Naive thymus-derived CD4-positive, alpha-beta T cell (primary cell): ENCODE data around the gene TTC38. TPM values are rescaled to one million over a fixed set of nuclear protein-coding genes. Genes with fewer than 3 reads are reported as not detected.

Source experiments
- ATAC-seq: fragments of 150-1000 bp; cut with Tn5 transposase; 2 replicates; pipeline ENCODE4 v1.10.0; 2021; ENCODE audit warnings: mild to moderate bottlenecking, moderate library complexity
- CTCF ChIA-PET: fragments of 350-600 bp; sonication (Branson Sonifier 250); formaldehyde crosslinking; loops from one replicate; lab custom pipeline; 2021; ENCODE audit warnings: antibody characterized with exemption; lab: Charles Lee
- POLR2A ChIA-PET: fragments of 350-600 bp; sonication (Branson Sonifier 250); formaldehyde crosslinking; loops from one replicate; lab custom pipeline; 2021; ENCODE audit warnings: antibody characterized with exemption, inconsistent platforms; lab: Charles Lee
- DNase-seq, 9 donors: peaks; one replicate each; pipeline versions ENCODE4 v3.0.0 to v3.0.0-alpha.2; 2020 to 2022; ENCODE audit warnings: mixed read lengths in 1 of 9
- H3K27ac ChIP-seq: one replicate; pipeline ENCODE4 v1.7.0; 2013; ENCODE audit warnings: mild to moderate bottlenecking, low read depth, low read length, moderate library complexity
- H3K27me3 ChIP-seq, 2 donors: one replicate each; pipeline ENCODE4 v1.7.0; 2013; ENCODE audit warnings: low read length in 2 of 2, mild to moderate bottlenecking in 2 of 2, moderate library complexity in 2 of 2; ENCODE audit not compliant: control insufficient read depth in 2 of 2, insufficient read depth in 2 of 2
- H3K36me3 ChIP-seq, 3 experiments: 1 replicate in 2 of 3; 2 replicates in 1 of 3; pipeline ENCODE4 v1.7.0; 2013; ENCODE audit warnings: low read length in 3 of 3, mild to moderate bottlenecking in 3 of 3, moderate library complexity in 1 of 3; ENCODE audit not compliant: insufficient read depth in 3 of 3, control insufficient read depth in 2 of 3
- H3K4me1 ChIP-seq, 2 donors: one replicate each; pipeline ENCODE4 v1.7.0; 2013; ENCODE audit warnings: low read length in 2 of 2, mild to moderate bottlenecking in 2 of 2, moderate library complexity in 1 of 2; ENCODE audit not compliant: control insufficient read depth in 2 of 2, insufficient read depth in 2 of 2
- H3K4me3 ChIP-seq: 2 replicates; pipeline ENCODE4 v1.7.0; 2013; ENCODE audit warnings: mild to moderate bottlenecking, low read length
- H3K9me3 ChIP-seq, 3 experiments: 1 replicate in 2 of 3; 2 replicates in 1 of 3; pipeline ENCODE4 v1.7.0; 2013; ENCODE audit warnings: low read length in 3 of 3; ENCODE audit not compliant: control insufficient read depth in 2 of 3
- H3K27ac Mint-ChIP-seq, 9 donors: one replicate each; pipeline ENCODE4 v1.8.0; 2020 to 2022; ENCODE audit warnings: mixed read lengths in 9 of 9, mild to moderate bottlenecking in 8 of 9, moderate library complexity in 5 of 9, inconsistent platforms in 2 of 9
- H3K27me3 Mint-ChIP-seq, 5 donors: one replicate each; pipeline ENCODE4 v1.8.0; 2021 to 2022; ENCODE audit warnings: mixed read lengths in 5 of 5, mild to moderate bottlenecking in 1 of 5
- H3K36me3 Mint-ChIP-seq, 5 donors: one replicate each; pipeline ENCODE4 v1.8.0; 2020 to 2022; ENCODE audit warnings: mixed read lengths in 5 of 5, mild to moderate bottlenecking in 3 of 5, inconsistent platforms in 1 of 5
- H3K4me1 Mint-ChIP-seq, 7 donors: one replicate each; pipeline ENCODE4 v1.8.0; 2020 to 2022; ENCODE audit warnings: mixed read lengths in 7 of 7, mild to moderate bottlenecking in 3 of 7, inconsistent platforms in 1 of 7
- H3K4me3 Mint-ChIP-seq, 10 donors: one replicate each; pipeline ENCODE4 v1.8.0; 2020 to 2022; ENCODE audit warnings: mild to moderate bottlenecking in 10 of 10, mixed read lengths in 10 of 10, moderate library complexity in 6 of 10, inconsistent platforms in 2 of 10
- H3K9me3 Mint-ChIP-seq, 11 donors: one replicate each; pipeline ENCODE4 v1.8.0; 2020 to 2022; ENCODE audit warnings: mixed read lengths in 11 of 11, mild to moderate bottlenecking in 4 of 11, inconsistent platforms in 1 of 11, moderate library complexity in 1 of 11
- intact Hi-C, 2 donors: fragments of 100-400 bp; cut with micrococcal nuclease; formaldehyde crosslinking; loops; one replicate each; pipeline ENCODE4 v1.15.1; 2023
- polyA plus RNA-seq, 2 donors: library from polyadenylated mRNA; unstranded; fragments of 300-500 nt; fragmentation: Illumina TruSeq; gene quantifications; one replicate each; pipeline ENCODE4 v1.2.3, GENCODE V29; 2021
- total RNA-seq, 6 experiments: library from RNA in 5 of 6; stranded (reverse) in 5 of 6; gene quantifications; 1 replicate in 5 of 6; 2 replicates in 1 of 6; pipeline ENCODE4 v1.2.3 and lab custom pipeline; 2021 to 2026

Gene TTC38
- total and polyA plus RNA-seq, 7 experiments from 2014 or later: 2.9 to 26.0 (median 6.6) TPM

- Histone ChIP-seq H3K36me3 (no peaks in the 10 kb centered on the region), H3K4me1 (peaks cover 8 to 15% of the 10 kb centered on the region in 2 donors), H3K9me3 (no peaks in the 10 kb centered on the region), H3K4me3 (peak within 1 kb of the TSS; percentile 72), H3K27me3 (no peaks in the 10 kb centered on the region), H3K27ac (peak within 1 kb of the TSS; percentile 77)
- intact Hi-C loops: loop anchor here (1.0 to 5.0 kb wide), 11 partner anchors 29 to 1029 kb away; partner anchors contain the start of genes CDPF1 (in 2 of the 2), PPARA (in 2 of the 2) and TRMU (in 1 of the 2)
- Mint-ChIP-seq H3K9me3 (peaks cover 0 to 5% (median 0%) of the 10 kb centered on the region in 11 donors), H3K27me3 (peaks cover 0 to 11% (median 9%) of the 10 kb centered on the region in 5 donors), H3K4me3 (peak within 1 kb of the TSS; percentile 87 to 97 (median 91)), H3K36me3 (peaks cover 4 to 28% (median 5%) of the 10 kb centered on the region in 5 donors), H3K4me1 (peaks cover 14 to 60% (median 27%) of the 10 kb centered on the region in 7 donors), H3K27ac (peak within 1 kb of the TSS; percentile 91 to 99 (median 97))
- ATAC-seq (peak; percentile 99), DNase-seq (peak; percentile 90 to 97 (median 96))
- ChIA-PET POLR2A (interaction anchor here (0.9 to 2.0 kb wide), 8 partner anchors 9 to 149 kb away, joined by 3 to 19 read pairs (median 5); partner anchors contain the start of genes CDPF1, PPARA and TRMU), CTCF (interaction anchor here (0.7 to 2.6 kb wide), 6 partner anchors 46 to 290 kb away, joined by 3 to 12 read pairs (median 3); partner anchors contain the start of gene CDPF1)
Measured at GRCh38 chr22:46296257-46297150, 28.7 kb downstream of the TTC38 start, which contains the start of gene GTSE1. Gene GTSE1 (plus strand): TSS chr22:46296870. CDS start chr22:46297401, 531 bp downstream.

- H3K27ac ChIP-seq: peak overlapping the region; percentile 29
- H3K4me3 ChIP-seq: peak overlapping the region; percentile 64
- no peaks in the 10 kb centered on the region for H3K36me3 ChIP-seq
- peaks cover 0 to 3% (median 0%) of the 10 kb centered on the region in 11 donors for H3K9me3 Mint-ChIP-seq
- ChIA-PET POLR2A (interaction anchor here (1.7 kb wide), 1 partner anchor 39 kb away, joined by 6 read pairs; the partner anchor contains the start of gene TRMU), CTCF (interaction anchor here (2.6 kb wide), 1 partner anchor 175 kb away, joined by 12 read pairs; no protein-coding TSS in a partner anchor)
- H3K27me3 ChIP-seq: no peaks in the 10 kb centered on the region
- H3K4me3 Mint-ChIP-seq: peak overlapping the region in 9 of 10 donors; percentile 68 to 97 (median 87)
- intact Hi-C loops: loop anchor here (2.0 to 5.0 kb wide), 3 partner anchors 146 to 1030 kb away; partner anchors contain the start of gene PPARA (in 1 of the 2)
- H3K27me3 Mint-ChIP-seq: peaks cover 0 to 11% (median 9%) of the 10 kb centered on the region in 5 donors
- H3K27ac Mint-ChIP-seq: peak overlapping the region in 5 of 9 donors; percentile 19 to 76 (median 45)
- peaks cover 14 to 59% (median 27%) of the 10 kb centered on the region in 7 donors for H3K4me1 Mint-ChIP-seq
- H3K9me3 ChIP-seq: no peaks in the 10 kb centered on the region
- ATAC-seq (no peak), DNase-seq (peak in 1 of 9 donors; percentile 31)
- H3K36me3 Mint-ChIP-seq: peaks cover 2 to 26% (median 3%) of the 10 kb centered on the region in 5 donors
- peaks cover 8 to 15% of the 10 kb centered on the region in 2 donors for H3K4me1 ChIP-seq
Measured at GRCh38 chr22:46297151-46297812, 29.5 kb downstream of the TTC38 start.

GRCh38 chr22:46299101-46299500, 31.3 kb downstream of the TTC38 start:
- peaks cover 8 to 15% of the 10 kb centered on the region in 2 donors for H3K4me1 ChIP-seq
- no peak overlapping the region for H3K4me3 ChIP-seq
- H3K9me3 ChIP-seq: no peaks in the 10 kb centered on the region
- CTCF ChIA-PET: interaction anchor here (1.6 kb wide), 1 partner anchor 13 kb away, joined by 3 read pairs; no protein-coding TSS in a partner anchor
- Mint-ChIP-seq H3K27me3 (peaks cover 0 to 11% (median 9%) of the 10 kb centered on the region in 5 donors), H3K36me3 (peaks cover 0 to 26% (median 0%) of the 10 kb centered on the region in 5 donors), H3K4me3 (peak overlapping the region in 6 of 10 donors; percentile 3 to 91 (median 40)), H3K4me1 (peaks cover 12 to 64% (median 27%) of the 10 kb centered on the region in 7 donors), H3K9me3 (peaks cover 0 to 3% (median 0%) of the 10 kb centered on the region in 11 donors), H3K27ac (peak overlapping the region in 1 of 9 donors; percentile 85)
- H3K27me3 ChIP-seq: no peaks in the 10 kb centered on the region
- POLR2A ChIA-PET: no interaction called here
- ATAC-seq (no peak), DNase-seq (no peak)
- H3K36me3 ChIP-seq: no peaks in the 10 kb centered on the region
- intact Hi-C loops: loop anchor here (5.0 kb wide), 2 partner anchors 247 to 1032 kb away; no protein-coding TSS in a partner anchor
- no peak overlapping the region for H3K27ac ChIP-seq

DNA sequence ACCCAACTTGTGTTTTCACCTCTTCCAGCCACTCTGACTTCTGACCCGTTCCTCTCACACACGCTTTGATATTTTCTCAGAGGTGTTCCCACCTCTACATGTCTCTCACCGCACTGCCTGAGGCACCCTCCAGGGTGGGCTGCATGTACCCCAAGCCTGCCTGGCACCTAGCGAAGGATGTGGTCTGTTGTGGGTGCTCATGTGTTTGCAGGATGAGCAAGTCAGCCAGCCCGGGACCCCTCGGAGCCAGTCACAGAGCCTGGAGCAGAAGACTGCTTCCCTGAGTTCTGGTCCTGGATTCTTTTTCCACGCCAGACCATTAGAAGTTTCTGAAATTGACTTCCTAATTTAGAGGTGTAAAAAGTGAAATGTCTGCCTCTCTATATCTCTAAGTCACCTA, 32.7 kb downstream of the TTC38 start:
- ATAC-seq (no peak), DNase-seq (no peak)
- peaks cover 0 to 27% (median 0%) of the 10 kb centered on the region in 5 donors for H3K36me3 Mint-ChIP-seq
- CTCF ChIA-PET: interaction anchor here (0.6 kb wide), 1 partner anchor 314 kb away, joined by 3 read pairs; no protein-coding TSS in a partner anchor
- no peak overlapping the region for H3K4me3 Mint-ChIP-seq
- Histone ChIP-seq H3K36me3 (no peaks in the 10 kb centered on the region), H3K4me3 (no peak overlapping the region), H3K4me1 (peaks cover 7 to 13% of the 10 kb centered on the region in 2 donors), H3K9me3 (no peaks in the 10 kb centered on the region), H3K27ac (no peak overlapping the region), H3K27me3 (no peaks in the 10 kb centered on the region)
- H3K27me3 Mint-ChIP-seq: peaks cover 0 to 11% (median 9%) of the 10 kb centered on the region in 5 donors
- H3K9me3 Mint-ChIP-seq: peaks cover 0 to 3% (median 0%) of the 10 kb centered on the region in 11 donors
- peaks cover 12 to 62% (median 20%) of the 10 kb centered on the region in 7 donors for H3K4me1 Mint-ChIP-seq
- intact Hi-C loops: no loop called here
- POLR2A ChIA-PET: interaction anchor here (0.6 kb wide), 1 partner anchor 34 kb away, joined by 3 read pairs; no protein-coding TSS in a partner anchor
- H3K27ac Mint-ChIP-seq: peak overlapping the region in 1 of 9 donors; percentile 40

- Histone ChIP-seq H3K27me3 (no peaks in the 10 kb centered on the region), H3K4me3 (no peak overlapping the region), H3K36me3 (no peaks in the 10 kb centered on the region), H3K27ac (no peak overlapping the region), H3K9me3 (no peaks in the 10 kb centered on the region), H3K4me1 (no peaks in the 10 kb centered on the region)
- ATAC-seq (no peak), DNase-seq (no peak)
- ChIA-PET CTCF (no interaction called here), POLR2A (no interaction called here)
- peak overlapping the region in 1 of 9 donors; percentile 19 for H3K27ac Mint-ChIP-seq
- H3K27me3 Mint-ChIP-seq: peaks cover 0 to 10% (median 5%) of the 10 kb centered on the region in 5 donors
- intact Hi-C loops: no loop called here
- H3K4me1 Mint-ChIP-seq: peaks cover 0 to 46% (median 4%) of the 10 kb centered on the region in 7 donors
- no peak overlapping the region for H3K4me3 Mint-ChIP-seq
- no peaks in the 10 kb centered on the region for H3K9me3 Mint-ChIP-seq
- H3K36me3 Mint-ChIP-seq: peaks cover 0 to 37% (median 0%) of the 10 kb centered on the region in 5 donors
Measured at GRCh38 chr22:46303347-46303965, 35.6 kb downstream of the TTC38 start.
